IPS-NIHi11 (cell line): ENCODE results near the gene RNF168.
"Not testable (repeated sequence)": the region's sequence is repeated elsewhere in the genome, so short reads cannot be mapped to it uniquely, and the experiment has no call there.

ENCODE experiments used
- DNase-seq: peaks from one replicate; pipeline ENCODE4 v3.0.0; 2012; ENCODE audit warnings: mixed read lengths, low spot score

The RNF168 gene

GRCh38 chr3:196514913-196515621 lies 11.5 kb upstream of the RNF168 start, which contains the start of gene SMCO1:
TSS of gene SMCO1 (minus strand) at chr3:196515346. CDS start at chr3:196515209, 137 bp downstream.
- DNase-seq: no peak

GRCh38 chr3:196514350-196514716 lies 10.8 kb upstream of the RNF168 start:
- no peak for DNase-seq

GRCh38 chr3:196513697-196514349 lies 10.3 kb upstream of the RNF168 start:
- DNase-seq: no peak

DNA sequence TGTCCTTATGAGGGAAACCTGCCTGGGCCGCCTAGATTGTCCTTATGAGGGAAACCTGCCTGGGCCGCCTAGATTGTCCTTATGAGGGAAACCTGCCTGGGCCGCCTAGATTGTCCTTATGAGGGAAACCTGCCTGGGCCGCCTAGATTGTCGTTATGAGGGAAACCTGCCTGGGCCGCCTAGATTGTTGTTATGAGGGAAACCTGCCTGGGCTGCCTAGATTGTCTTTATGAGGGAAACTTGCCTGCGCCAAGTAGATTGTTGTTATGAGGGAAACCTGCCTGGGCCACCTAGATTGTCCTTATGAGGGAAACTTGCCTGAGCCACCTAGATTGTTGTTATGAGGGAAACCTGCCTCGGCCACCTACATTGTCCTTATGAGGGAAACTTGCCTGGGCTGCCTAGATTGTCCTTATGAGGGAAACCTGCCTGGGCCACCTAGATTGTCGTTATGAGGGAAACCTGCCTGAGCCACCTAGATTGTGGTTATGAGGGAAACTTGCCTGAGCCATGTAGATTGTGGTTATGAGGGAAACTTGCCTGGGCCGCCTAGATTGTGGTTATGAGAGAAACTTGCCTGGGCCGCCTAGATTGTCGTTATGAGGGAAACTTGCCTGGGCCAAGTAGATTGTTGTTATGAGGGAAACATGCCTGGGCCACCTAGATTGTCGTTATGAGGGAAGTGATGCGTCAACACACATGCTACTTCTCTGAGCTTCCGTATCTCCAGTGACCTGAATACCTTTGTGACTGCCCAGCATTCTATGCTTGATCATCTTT lies 8.3 kb upstream of the RNF168 start:
- not testable (repeated sequence) for DNase-seq

DNA sequence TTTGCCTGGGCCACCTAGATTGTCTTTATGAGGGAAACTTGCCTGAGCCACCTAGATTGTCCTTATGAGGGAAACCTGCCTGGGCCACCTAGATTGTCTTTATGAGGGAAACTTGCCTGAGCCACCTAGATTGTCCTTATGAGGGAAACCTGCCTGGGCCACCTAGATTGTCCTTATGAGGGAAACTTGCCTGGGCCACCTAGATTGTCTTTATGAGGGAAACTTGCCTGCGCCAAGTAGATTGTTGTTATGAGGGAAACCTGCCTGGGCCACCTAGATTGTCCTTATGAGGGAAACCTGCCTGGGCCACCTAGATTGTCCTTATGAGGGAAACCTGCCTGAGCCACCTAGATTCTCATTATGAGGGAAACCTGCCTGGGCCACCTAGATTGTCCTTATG lies 7.5 kb upstream of the RNF168 start:
- not testable (repeated sequence) for DNase-seq

GRCh38 chr3:196506687-196507086 lies 3.1 kb upstream of the RNF168 start:
- DNase-seq: no peak

- DNase-seq: no peak
Observed at GRCh38 chr3:196504556-196504955, 988 bp upstream of the RNF168 start.

DNA sequence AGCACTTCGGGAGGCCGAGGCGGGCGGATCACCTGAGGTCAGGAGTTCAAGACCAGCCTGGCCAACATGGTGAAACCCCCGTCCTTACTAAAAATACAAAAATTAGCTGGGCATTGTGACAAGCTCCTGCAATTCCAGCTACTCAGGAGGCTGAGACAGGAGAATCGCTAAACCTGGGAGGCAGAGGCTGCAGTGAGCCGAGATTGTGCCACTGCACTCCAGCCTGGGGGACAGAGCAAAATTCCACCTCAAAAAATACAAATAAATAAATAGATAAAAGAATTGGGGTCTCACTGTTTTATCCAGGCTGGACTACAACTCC lies 470 bp upstream of the RNF168 start:
- not testable (repeated sequence) for DNase-seq

DNA sequence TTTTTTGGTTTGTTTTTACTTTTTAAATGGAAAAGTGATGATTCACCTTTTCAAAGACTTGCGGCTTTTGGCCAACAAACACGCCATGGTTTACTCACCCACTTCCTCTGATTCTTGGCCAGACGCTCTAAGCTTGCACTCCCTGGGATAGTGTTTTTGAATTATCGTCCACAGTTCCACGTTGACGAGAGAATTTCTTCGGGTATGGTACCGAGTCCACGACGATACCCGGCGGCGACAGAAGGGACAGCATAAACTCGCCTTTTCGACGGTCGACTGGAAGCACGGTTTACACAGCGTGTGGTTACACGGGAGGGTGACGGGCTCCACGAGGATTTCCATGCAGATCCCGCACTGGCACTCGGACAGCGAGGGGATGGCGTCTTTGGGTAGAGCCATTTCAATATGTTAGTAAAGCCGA lies 783 bp downstream of the RNF168 start:
- DNase-seq: peak; percentile 23

GRCh38 chr3:196501316-196502044 lies 2.1 kb downstream of the RNF168 start:
- DNase-seq: no peak

DNA sequence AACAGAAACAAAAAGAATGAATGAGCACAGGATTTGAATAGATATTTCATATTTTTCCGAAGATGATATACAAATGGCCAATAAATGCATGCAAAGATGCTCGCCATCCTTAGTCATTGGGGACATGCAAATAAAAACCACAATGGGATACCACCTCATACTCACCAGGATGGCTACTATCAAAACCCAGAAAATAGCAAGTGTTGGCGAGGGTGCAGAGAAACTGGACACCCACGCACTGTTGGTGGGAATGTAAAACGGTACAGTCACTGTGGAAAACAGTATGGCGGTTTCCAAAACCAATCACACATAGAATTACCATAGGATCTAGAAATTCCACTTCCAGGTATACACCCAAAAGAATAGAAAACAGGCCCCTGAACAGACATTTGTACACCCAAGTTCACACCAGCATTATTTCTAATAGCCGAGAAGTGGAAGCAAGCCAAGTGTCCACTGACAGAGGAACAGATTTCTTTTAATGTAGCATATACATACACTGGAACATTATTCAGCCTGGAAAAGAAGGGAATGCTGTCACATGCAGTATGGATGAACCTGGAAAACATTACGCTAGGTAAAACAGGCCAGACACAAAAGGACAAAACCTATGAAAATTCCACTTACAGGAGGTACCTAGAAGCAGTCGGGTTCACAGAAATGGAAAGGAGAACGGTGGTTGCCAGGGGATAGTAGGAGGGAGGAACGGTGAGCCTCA lies 3.6 kb downstream of the RNF168 start:
- DNase-seq: no peak

GRCh38 chr3:196499061-196499460 lies 4.5 kb downstream of the RNF168 start:
- no peak for DNase-seq

DNA sequence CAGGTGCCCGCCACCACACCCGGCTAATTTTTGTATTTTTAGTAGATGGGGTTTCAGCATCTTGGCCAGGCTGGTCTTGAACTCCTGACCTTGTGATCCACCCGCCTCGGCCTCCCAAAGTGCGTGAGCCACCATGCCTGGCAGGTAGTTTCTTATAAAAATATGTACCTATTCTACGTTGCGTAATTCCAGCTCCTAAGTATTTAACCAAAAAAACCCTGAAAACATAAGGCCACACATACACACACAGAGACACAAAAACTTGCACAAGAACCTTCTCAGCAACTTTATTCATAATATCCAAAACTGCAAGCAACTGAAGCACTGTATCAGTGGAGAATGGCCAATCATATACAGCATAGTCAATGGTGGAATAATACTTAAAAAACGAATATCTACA lies 5.3 kb downstream of the RNF168 start:
- DNase-seq: no peak

- no peak for DNase-seq
Observed at GRCh38 chr3:196496183-196496582, 7.4 kb downstream of the RNF168 start.

DNA sequence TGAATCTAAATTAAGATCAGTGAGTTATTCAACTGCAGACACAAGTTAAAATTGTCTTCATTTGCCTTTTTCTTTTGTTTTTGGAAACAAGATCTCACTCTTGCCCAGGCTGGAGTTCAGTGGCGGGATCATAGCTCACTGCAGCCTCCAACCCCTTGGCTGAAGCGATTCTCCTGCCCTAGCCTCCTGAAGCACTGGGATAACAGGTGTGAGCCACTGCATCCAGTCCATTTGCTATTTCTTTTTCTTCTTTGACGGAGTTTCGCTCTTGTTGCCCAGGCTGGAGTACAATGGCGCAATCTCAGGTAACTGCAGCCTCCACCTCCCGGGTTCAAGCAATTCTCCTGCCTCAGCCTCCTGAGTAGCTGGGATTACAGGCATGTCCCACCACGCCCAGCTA lies 10.3 kb downstream of the RNF168 start:
- no peak for DNase-seq

- no peak for DNase-seq
Observed at GRCh38 chr3:196492080-196492479, 11.5 kb downstream of the RNF168 start.

DNA sequence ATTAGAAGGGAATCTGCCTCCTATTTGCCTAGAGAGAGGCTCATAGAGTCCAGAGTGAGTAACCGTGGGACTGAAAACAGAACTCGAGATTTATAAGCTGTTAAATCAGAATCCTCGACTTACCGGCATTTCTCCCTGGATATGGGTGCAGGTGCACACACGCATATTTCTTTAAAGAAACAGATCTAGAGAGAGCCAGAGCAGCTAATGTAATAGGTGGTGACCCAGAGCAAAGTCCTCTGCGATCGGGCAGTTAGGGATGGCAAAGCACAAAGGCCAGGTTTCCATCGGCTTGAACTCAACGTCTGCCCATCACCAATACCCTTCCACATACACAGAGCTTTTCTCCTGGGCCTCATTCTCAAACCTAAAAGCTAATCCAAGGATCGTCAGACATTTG lies 13.8 kb downstream of the RNF168 start:
- DNase-seq: no peak

GRCh38 chr3:196486263-196486662 lies 17.3 kb downstream of the RNF168 start:
- peak; percentile 23 for DNase-seq

DNA sequence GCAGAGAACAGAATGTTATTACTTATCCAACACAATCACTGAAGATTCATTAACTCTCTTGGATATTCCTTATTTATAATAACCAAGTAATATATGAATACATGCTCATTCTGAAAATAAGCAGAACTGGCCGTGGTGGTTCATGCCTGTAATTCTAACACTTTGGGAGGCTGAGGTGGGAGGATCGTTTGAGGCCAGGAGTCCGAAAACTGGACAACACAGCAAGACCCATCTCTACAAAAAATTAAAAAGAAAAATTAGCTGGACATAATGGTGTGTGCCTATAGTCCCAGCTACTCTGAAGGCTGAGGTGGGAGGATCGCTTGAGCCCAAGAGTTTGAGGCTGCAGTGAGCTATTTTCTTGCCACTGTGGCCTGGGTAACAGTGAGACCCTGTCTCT lies 25.9 kb downstream of the RNF168 start:
- DNase-seq: no peak

DNA sequence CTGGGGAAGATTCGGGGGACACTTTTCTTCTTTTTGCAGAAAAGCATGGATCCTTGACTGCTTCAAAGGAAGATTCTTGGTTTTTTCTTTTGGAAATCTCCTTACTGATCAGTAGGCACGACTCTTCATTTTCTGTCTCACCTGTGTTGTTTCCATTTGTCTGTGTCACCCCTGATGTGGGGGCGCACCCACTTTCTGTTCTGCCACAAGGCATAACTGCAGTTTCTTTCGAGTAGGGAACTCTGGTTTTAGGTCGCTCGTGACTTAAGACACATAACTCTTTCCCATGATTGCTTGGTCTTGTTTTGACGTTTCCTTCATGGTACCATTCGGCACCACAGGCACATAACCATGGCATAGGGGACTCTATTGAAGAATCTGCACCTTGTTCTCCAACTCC lies 31.3 kb downstream of the RNF168 start:
- no peak for DNase-seq

- no peak for DNase-seq
Observed at GRCh38 chr3:196471551-196471950, 32.0 kb downstream of the RNF168 start.

- DNase-seq: not testable (repeated sequence)
Observed at GRCh38 chr3:196470182-196470581, 33.4 kb downstream of the RNF168 start.
